HCT116 (cell line): ENCODE measurements around the gene GALK1. TPM values are rescaled to one million over a fixed set of nuclear protein-coding genes. Genes with fewer than 3 reads are reported as not detected.

Experiments
- ATAC-seq: fragments of 200-7000 bp; cut with Tn5 transposase; 2 replicates; pipeline ENCODE4 v1.9.1; 2020; ENCODE audit warnings: mild to moderate bottlenecking, moderate library complexity
- BruUV-seq: library from RNA; stranded (reverse); fragments of 400-500 nt; replicated peaks from 2 replicates; lab custom pipeline; 2021; lab: Mats Ljungman, UMichigan
- CTCF ChIA-PET: fragments of 300-600 bp; sonication (Branson Sonifier 250); formaldehyde crosslinking; loops from one replicate; lab custom pipeline; 2021; ENCODE audit warnings: antibody characterized with exemption; lab: Charles Lee
- POLR2A ChIA-PET: fragments of 300-600, 350-600 bp; sonication (Branson Sonifier 250); formaldehyde crosslinking; loops from one replicate; lab custom pipeline; 2021; ENCODE audit warnings: antibody characterized with exemption; lab: Charles Lee
- RAD21 ChIA-PET, 2 experiments: fragments of 300-600 bp; sonication (Branson Sonifier 250); formaldehyde crosslinking; loops; one replicate each; lab custom pipeline; 2023; ENCODE audit warnings: low total read pairs in 2 of 2; ENCODE audit not compliant: uncharacterized antibody in 2 of 2, unreplicated experiment in 2 of 2, low non-redundant PET in 1 of 2; lab: Charles Lee
- DNase-seq: peaks from one replicate; pipeline ENCODE4 v3.0.0-alpha.2; 2010; ENCODE audit warnings: low read depth, low spot score
- H2AFZ ChIP-seq: fragments of 200-600 bp; shearing (Covaris generic), sonication (generic); 2 replicates; pipeline ENCODE4 v1.6.1; 2017; ENCODE audit warnings: low read depth, mixed run types, mixed read lengths, antibody characterized with exemption, low read length; ENCODE audit not compliant: poor library complexity, severe bottlenecking
- H3K27ac ChIP-seq: 2 replicates; pipeline ENCODE4 v1.5.1; 2012; ENCODE audit warnings: low read depth, low read length
- H3K27me3 ChIP-seq: fragments of 200-600 bp; sonication (generic); 2 replicates; pipeline ENCODE4 v1.6.1; 2016; ENCODE audit warnings: mixed run types, low read length, mixed read lengths; ENCODE audit not compliant: insufficient read depth
- H3K36me3 ChIP-seq, 2 experiments: fragments of 200-500 bp in 1 of 2; fragments of 200-600 bp in 1 of 2; sonication (Bioruptor generic) in 1 of 2; sonication (generic) in 1 of 2; 2 replicates each; pipeline versions ENCODE4 v1.5.1 to v1.6.1; 2014 to 2016; ENCODE audit warnings: low read length in 2 of 2, inconsistent platforms in 1 of 2, mixed read lengths in 1 of 2, mixed run types in 1 of 2; ENCODE audit not compliant: insufficient read depth in 2 of 2, control insufficient read depth in 1 of 2
- H3K4me1 ChIP-seq, 2 experiments: fragments of 200-600 bp in 1 of 2; sonication (generic) in 1 of 2; 2 replicates each; pipeline versions ENCODE4 v1.5.1 to v1.6.1; 2012 to 2017; ENCODE audit warnings: low read length in 2 of 2, inconsistent platforms in 1 of 2, mild to moderate bottlenecking in 1 of 2, mixed read lengths in 1 of 2, mixed run types in 1 of 2, moderate library complexity in 1 of 2; ENCODE audit not compliant: insufficient read depth in 2 of 2, control insufficient read depth in 1 of 2
- H3K4me2 ChIP-seq: fragments of 200-600 bp; sonication (generic); 2 replicates; pipeline ENCODE4 v1.6.1; 2017; ENCODE audit warnings: mixed run types, low read length, mixed read lengths
- H3K4me3 ChIP-seq, 2 experiments: fragments of 200-600 bp in 1 of 2; sonication (generic) in 1 of 2; replicated peaks in 1 of 2; 2 replicates each; pipeline ENCODE4 v1.5.1; 2011 to 2016; ENCODE audit warnings: low read length in 2 of 2, control low read depth in 1 of 2, low read depth in 1 of 2, mild to moderate bottlenecking in 1 of 2, mixed read lengths in 1 of 2, mixed run types in 1 of 2
- H3K79me2 ChIP-seq: fragments of 200-600 bp; sonication (generic); 2 replicates; pipeline ENCODE4 v1.6.1; 2017; ENCODE audit warnings: mild to moderate bottlenecking, mixed run types, low read length, moderate library complexity, mixed read lengths; ENCODE audit not compliant: insufficient read depth
- H3K9ac ChIP-seq: fragments of 200-600 bp; sonication (generic); 2 replicates; pipeline ENCODE4 v1.6.1; 2016; ENCODE audit warnings: low read length, mixed read lengths
- H3K9me2 ChIP-seq: fragments of 200-600 bp; sonication (generic), shearing (Covaris generic); 2 replicates; pipeline ENCODE4 v1.6.1; 2017; ENCODE audit warnings: mixed run types, mild to moderate bottlenecking, moderate library complexity; ENCODE audit not compliant: insufficient read depth
- H3K9me3 ChIP-seq, 2 experiments: fragments of 200-500 bp in 1 of 2; fragments of 200-600 bp in 1 of 2; sonication (Bioruptor generic) in 1 of 2; sonication (generic) in 1 of 2; 2 replicates each; pipeline ENCODE4 v1.6.1; 2014 to 2017; ENCODE audit warnings: low read length in 2 of 2, mixed read lengths in 2 of 2, inconsistent platforms in 1 of 2, low read depth in 1 of 2, mild to moderate bottlenecking in 1 of 2, mixed run types in 1 of 2, moderate library complexity in 1 of 2; ENCODE audit not compliant: control insufficient read depth in 1 of 2, insufficient read depth in 1 of 2
- H4K20me1 ChIP-seq: fragments of 200-600 bp; sonication (generic), shearing (Covaris generic); 2 replicates; pipeline ENCODE4 v1.6.1; 2017; ENCODE audit warnings: mixed run types, mild to moderate bottlenecking, moderate library complexity; ENCODE audit not compliant: insufficient read depth
- CBX3 ChIP-seq: IDR thresholded peaks from 2 replicates; pipeline ENCODE4 v1.6.1; 2012; ENCODE audit warnings: low read depth
- EZH2phosphoT487 ChIP-seq: fragments of 200-600 bp; IDR thresholded peaks from 2 replicates; pipeline ENCODE4 v1.6.1; 2018; ENCODE audit warnings: antibody characterized with exemption, borderline replicate concordance
- JUND ChIP-seq: IDR thresholded peaks from 2 replicates; pipeline ENCODE4 v1.6.1; 2012
- POLR2A ChIP-seq: IDR thresholded peaks from 2 replicates; pipeline ENCODE4 v1.7.0; 2011; ENCODE audit warnings: borderline replicate concordance; ENCODE audit not compliant: insufficient read depth, insufficient read length; ENCODE audit errors: extremely low read depth
- POLR2AphosphoS5 ChIP-seq: IDR thresholded peaks from 2 replicates; pipeline ENCODE4 v1.6.1; 2011; ENCODE audit warnings: mild to moderate bottlenecking, low read depth, low read length, moderate library complexity
- SIN3A ChIP-seq: IDR thresholded peaks from 2 replicates; pipeline ENCODE4 v1.6.1; 2012; ENCODE audit warnings: low read depth
- YY1 ChIP-seq: IDR thresholded peaks from 2 replicates; pipeline ENCODE4 v1.6.1; 2011; ENCODE audit warnings: low read length, low read depth, moderate library complexity, mild to moderate bottlenecking; ENCODE audit not compliant: insufficient replicate concordance; ENCODE audit errors: extremely low read depth
- intact Hi-C: fragments of 100-400 bp; cut with micrococcal nuclease; formaldehyde crosslinking; loops from 2 replicates; pipeline ENCODE4 v1.10.0; 2022
- total RNA-seq: library from RNA; stranded (reverse); gene quantifications from one replicate; pipeline ENCODE4 v1.2.1, GENCODE V29; 2021; ENCODE audit not compliant: unreplicated experiment
- TF ChIP-seq, protein P1 (sequence below): IDR thresholded peaks from 2 replicates; pipeline ENCODE4 v1.6.1; 2012; ENCODE audit warnings: low read depth
- TF ChIP-seq, protein P2 (sequence below): IDR thresholded peaks from 2 replicates; pipeline ENCODE4 v1.6.1; 2012

Gene GALK1
- total RNA-seq, 1 experiment from 2014 or later: 57.8 TPM

DNA sequence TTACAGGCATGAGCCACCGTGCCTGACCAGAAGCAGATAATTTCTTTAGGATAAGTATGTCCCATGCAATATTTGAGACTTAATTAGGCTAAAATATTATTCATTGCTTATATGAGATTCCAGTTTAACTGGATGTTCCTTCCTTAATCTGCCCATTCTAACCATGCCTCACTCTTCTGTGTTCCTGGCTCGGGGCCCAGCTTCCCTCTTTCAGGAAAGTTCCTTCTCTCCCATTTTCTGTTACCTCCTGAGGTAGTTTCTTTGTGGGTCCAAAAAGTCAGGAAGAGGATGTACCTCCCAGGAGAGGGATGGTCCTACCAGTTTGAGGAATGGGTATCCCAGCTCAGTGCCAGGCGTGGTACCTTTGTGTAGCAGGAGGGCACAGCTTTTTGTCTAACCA, 42.9 kb upstream of the GALK1 start:
- Histone ChIP-seq H3K27ac (no peak overlapping the region), H3K9ac (no peak overlapping the region), H3K36me3 (peaks cover 10 to 13% of the 10 kb centered on the region in 2 experiments; a peak in 2 of 4 replicates), H3K4me2 (no peak overlapping the region), H3K9me3 (no peaks in the 10 kb centered on the region), H3K79me2 (peaks cover 4% of the 10 kb centered on the region), H3K27me3 (no peaks in the 10 kb centered on the region), H3K9me2 (no peaks in the 10 kb centered on the region), H3K4me3 (no peak overlapping the region), H4K20me1 (no peaks in the 10 kb centered on the region), H3K4me1 (no peaks in the 10 kb centered on the region), H2AFZ (no peak overlapping the region)
- no peak for TF ChIP-seq YY1
- no peak for TF ChIP-seq POLR2AphosphoS5
- no peak for TF ChIP-seq EZH2phosphoT487
- TF ChIP-seq POLR2A: no peak
- TF ChIP-seq CBX3: no peak
- TF ChIP-seq, protein P1, sequence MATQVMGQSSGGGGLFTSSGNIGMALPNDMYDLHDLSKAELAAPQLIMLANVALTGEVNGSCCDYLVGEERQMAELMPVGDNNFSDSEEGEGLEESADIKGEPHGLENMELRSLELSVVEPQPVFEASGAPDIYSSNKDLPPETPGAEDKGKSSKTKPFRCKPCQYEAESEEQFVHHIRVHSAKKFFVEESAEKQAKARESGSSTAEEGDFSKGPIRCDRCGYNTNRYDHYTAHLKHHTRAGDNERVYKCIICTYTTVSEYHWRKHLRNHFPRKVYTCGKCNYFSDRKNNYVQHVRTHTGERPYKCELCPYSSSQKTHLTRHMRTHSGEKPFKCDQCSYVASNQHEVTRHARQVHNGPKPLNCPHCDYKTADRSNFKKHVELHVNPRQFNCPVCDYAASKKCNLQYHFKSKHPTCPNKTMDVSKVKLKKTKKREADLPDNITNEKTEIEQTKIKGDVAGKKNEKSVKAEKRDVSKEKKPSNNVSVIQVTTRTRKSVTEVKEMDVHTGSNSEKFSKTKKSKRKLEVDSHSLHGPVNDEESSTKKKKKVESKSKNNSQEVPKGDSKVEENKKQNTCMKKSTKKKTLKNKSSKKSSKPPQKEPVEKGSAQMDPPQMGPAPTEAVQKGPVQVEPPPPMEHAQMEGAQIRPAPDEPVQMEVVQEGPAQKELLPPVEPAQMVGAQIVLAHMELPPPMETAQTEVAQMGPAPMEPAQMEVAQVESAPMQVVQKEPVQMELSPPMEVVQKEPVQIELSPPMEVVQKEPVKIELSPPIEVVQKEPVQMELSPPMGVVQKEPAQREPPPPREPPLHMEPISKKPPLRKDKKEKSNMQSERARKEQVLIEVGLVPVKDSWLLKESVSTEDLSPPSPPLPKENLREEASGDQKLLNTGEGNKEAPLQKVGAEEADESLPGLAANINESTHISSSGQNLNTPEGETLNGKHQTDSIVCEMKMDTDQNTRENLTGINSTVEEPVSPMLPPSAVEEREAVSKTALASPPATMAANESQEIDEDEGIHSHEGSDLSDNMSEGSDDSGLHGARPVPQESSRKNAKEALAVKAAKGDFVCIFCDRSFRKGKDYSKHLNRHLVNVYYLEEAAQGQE: no peak
- no peak for TF ChIP-seq SIN3A
- no peak for TF ChIP-seq JUND
- TF ChIP-seq, protein P2, sequence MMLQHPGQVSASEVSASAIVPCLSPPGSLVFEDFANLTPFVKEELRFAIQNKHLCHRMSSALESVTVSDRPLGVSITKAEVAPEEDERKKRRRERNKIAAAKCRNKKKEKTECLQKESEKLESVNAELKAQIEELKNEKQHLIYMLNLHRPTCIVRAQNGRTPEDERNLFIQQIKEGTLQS: no peak
- intact Hi-C loops: no loop called here
- ChIA-PET RAD21 (no interaction called here), CTCF (no interaction called here), POLR2A (interaction anchor here (1.0 kb wide), 1 partner anchor 28 kb away, joined by 4 read pairs; a partner anchor contains a TSS)
- DNase-seq (no peak), ATAC-seq (no peak)
- BruUV-seq: no TSS peak
